NCI-H1436 (cell line): Measurements from ENCODE around the gene ANKRD50.

Experiments
- DNase-seq: peaks from one replicate; lab custom pipeline; 2025; lab: John Stamatoyannopoulos, UW

The ANKRD50 gene

DNA sequence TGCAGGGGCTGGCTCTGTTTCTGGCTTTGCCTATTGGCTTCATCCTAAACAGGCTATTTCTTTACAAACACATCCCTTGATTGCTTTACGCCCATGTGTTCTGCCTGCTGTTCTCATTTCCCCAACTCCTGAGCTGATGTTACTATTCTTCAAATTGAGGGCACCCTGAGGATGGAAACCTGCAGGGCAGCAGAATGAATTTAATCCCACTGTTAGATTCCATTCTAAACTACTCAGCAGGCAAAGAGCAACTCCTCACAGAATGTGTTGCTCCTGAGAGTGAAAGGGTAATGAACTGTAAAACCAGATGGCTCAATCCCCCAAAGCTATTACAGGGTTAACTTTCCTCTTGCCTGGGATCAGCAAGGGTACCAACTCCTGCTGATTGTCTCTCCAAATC, 75.7 kb downstream of the ANKRD50 start:
- DNase-seq: no peak

DNA sequence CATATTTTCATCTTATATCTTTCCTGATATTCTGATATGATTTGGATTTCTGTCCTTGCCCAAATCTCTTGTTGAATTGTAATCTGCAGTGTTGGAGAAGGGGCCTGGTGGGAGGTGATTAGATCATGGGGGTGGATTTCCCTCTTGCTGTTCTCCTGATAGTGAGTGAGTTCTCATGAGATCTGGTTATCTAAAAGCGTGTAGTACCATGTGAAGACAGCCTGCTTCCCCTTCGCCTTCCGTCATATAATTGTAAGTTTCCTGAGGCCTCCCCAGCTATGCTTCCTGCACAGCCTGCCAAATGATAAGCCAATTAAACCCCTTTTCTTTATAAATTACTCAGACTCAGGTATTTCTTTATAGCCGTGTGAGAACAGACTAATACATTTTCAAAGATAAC, 77.2 kb downstream of the ANKRD50 start:
- DNase-seq: no peak

DNA sequence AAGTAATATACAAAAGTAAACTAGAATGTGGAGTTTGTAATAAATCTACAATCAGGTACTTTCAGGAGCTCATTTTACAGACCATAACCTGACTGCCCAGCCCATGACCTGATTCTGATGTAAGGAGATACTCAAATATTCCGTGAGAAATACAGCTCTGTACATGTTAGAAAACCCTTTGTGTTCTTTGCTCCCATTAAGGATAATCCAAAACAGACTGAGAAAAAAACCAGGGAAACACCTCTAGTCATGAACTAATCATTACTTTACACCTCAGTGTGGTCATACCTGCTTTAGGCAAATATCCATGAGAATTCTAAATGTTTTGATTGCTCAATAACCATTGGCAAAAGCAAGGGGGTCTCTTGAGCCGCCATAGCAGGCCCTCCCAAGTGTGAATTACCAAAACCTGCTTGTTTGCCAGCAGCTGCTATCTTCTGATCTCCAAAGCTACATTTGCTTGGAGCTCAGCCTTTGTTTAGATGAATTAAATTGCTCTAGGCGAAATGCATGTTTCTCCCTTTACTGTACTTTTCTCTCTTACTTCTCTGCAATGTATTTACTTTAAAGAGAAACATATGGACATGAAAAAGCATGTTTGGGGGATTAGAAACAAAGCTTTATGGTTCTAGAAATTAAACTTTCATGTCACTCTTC, 79.1 kb downstream of the ANKRD50 start:
- no peak for DNase-seq

DNA sequence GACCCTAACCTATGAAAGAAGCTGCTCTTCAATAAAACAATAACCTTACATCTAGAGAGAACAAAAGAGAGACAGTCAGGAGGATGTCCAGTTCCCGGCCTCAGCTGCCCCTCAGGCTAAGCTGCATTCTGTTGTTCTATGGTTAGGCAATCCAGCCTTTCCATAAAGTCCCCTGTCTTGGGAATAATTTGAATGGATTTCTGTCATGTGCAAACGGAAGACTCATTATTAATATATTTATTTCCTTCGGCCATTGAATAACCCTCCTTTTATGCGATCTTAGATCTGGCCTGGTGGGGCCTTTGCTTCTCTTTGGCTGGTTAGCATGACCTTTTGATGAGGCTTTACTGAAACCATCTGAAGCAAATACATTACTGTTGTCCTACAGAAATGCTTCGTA, 80.1 kb downstream of the ANKRD50 start:
- no peak for DNase-seq

DNA sequence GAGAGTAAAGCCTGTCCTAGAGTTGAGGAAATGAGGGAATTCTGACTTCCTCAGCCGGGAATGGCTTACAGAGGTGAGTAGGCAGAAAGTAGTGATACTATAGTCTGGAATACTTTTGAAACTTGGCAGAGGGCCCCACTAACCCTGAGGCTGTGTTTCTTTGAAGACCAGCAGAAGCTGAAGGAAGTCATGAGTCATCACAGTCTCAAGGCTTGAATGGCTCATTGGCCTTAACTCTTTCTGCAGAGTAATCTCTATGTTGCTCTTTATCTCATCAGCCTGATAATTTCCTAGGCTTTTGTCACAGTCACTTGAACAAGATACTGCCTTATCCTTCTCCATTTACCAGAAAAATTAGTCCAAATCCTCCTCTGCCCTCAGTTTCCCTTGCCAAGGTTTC, 80.8 kb downstream of the ANKRD50 start:
- no peak for DNase-seq

DNA sequence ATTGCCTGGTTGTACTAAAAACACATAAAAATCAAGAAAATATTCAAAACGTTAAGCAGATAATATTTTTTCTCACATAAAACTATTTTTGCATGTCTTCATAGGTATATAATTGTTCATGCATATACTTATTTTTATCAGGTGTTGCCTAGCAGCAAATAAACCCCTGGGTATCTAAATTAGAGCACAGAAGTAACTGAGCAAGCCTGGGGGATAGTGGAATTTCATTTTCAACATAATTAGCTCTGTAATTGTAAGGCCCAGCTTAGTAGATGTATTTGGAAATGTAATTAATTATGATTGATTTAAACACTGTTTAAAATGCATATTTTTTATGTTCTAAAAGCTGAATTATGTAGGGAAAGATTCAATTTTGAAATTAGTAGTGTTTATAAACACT, 82.9 kb downstream of the ANKRD50 start:
- no peak for DNase-seq
